ENCODE data around the gene REV3L. TPM values are rescaled to one million over a fixed set of nuclear protein-coding genes. Genes with fewer than 3 reads are reported as not detected.
"Not testable (repeated sequence)": the region's sequence is repeated elsewhere in the genome, so short reads cannot be mapped to it uniquely, and the experiment has no call there.

REV3L gene
- polyA plus RNA-seq, 1 experiment, result 19.1 TPM

DNA sequence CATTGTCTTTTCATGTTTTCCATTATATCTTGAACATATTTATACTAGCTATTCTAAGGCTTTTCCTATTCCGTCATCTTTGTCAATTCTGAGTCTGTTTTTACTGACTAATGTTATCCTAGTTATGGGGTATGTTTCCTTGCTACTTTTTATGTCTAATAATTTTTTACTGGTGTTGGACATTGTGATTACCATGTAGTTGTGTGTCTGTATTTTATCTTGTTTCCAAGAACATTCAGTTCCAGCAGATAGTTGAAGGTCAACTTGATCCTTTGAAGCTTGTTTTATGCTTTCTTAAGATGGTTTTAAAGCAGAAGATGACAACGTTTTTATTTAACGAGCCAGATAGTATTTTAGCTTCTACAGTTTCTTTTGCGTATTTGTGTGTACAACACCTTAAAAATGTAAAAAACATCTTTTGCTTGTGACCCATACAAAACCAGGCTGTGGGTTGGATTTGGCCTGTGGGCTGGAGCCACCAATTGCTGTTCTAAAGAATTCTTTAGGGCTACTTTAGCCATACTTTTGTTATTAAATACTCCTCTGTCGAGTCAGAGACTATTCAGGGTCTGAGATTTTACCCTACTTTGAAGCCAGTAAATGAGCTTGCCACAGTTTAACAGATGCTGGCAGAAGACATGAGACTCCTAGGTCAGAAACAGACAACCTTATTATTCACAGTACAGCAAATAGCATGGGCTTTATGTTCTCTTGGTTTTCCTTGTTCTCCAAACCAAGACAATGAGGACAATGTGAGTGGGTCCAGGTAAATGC is 38.7 kb upstream of the REV3L start:
- TF ChIP-seq, protein P1, sequence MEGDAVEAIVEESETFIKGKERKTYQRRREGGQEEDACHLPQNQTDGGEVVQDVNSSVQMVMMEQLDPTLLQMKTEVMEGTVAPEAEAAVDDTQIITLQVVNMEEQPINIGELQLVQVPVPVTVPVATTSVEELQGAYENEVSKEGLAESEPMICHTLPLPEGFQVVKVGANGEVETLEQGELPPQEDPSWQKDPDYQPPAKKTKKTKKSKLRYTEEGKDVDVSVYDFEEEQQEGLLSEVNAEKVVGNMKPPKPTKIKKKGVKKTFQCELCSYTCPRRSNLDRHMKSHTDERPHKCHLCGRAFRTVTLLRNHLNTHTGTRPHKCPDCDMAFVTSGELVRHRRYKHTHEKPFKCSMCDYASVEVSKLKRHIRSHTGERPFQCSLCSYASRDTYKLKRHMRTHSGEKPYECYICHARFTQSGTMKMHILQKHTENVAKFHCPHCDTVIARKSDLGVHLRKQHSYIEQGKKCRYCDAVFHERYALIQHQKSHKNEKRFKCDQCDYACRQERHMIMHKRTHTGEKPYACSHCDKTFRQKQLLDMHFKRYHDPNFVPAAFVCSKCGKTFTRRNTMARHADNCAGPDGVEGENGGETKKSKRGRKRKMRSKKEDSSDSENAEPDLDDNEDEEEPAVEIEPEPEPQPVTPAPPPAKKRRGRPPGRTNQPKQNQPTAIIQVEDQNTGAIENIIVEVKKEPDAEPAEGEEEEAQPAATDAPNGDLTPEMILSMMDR (IDR thresholded peaks at IDR 0.05; ENCODE audit: insufficient read depth, low read depth, low read length), result no peak
- POLR2A ChIA-PET, result no interaction called here
- Histone ChIP-seq H3K27me3 (ENCODE audit: control insufficient read depth, insufficient read depth, low read length) (no peaks in the 10 kb centered on the region), H3K4me3 (ENCODE audit: low read depth, low read length) (no peak overlapping the region), H3K36me3 (ENCODE audit: control insufficient read depth, insufficient read depth, low read length) (no peaks in the 10 kb centered on the region)
- CTCF ChIA-PET, result interaction anchor here (0.6 to 1.5 kb wide), 2 partner anchors 37 to 973 kb away, joined by 3 read pairs; no protein-coding TSS in a partner anchor
- no peak for DNase-seq (ENCODE audit: low read depth)

DNA sequence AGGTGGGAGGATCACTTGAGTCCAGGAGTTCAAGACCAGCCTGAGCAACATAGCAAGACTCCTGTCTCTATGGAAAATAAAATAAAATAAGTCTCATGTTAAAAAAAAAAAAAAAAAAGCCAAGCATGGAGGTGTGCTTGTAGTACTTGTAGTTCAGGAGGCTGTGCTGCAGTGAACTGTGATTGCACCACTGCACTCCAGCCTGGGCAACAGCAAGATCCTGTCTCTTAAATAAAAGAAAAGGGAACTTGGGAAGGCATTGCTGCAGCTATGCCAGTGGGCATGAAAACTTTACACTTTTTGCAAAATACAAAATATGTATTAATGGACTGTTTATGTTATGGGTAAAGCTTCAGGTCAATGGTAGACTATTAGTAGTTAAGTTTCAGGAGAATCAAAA is 37.5 kb upstream of the REV3L start:
- H3K4me3 ChIP-seq (ENCODE audit: low read depth, low read length), result no peak overlapping the region
- no peaks in the 10 kb centered on the region for H3K27me3 ChIP-seq (ENCODE audit: control insufficient read depth, insufficient read depth, low read length)
- ChIA-PET POLR2A (no interaction called here), CTCF (no interaction called here)
- TF ChIP-seq, protein P1 (IDR thresholded peaks at IDR 0.05; ENCODE audit: insufficient read depth, low read depth, low read length), result no peak
- H3K36me3 ChIP-seq (ENCODE audit: control insufficient read depth, insufficient read depth, low read length), result no peaks in the 10 kb centered on the region
- DNase-seq (ENCODE audit: low read depth), result no peak

DNA sequence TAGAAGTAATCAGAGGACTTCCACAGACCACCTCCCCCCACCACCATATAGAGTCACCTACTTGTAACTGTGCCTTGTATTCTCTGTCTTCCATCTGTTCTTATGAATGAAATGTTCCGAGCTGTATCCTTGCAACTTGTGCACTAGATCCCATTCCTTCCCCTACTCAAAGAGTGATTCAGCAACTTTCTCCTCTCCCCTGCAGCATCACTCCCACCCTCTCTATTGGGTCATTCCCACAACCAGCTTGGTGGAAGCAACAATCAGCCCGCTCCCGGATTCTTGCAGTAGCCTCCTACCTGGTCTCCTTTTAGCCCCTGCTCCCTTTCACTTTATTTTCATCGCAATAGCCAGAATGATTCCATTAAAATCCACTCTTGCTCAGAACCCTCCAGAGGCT is 34.9 kb upstream of the REV3L start:
- TF ChIP-seq, protein P1 (IDR thresholded peaks at IDR 0.05; ENCODE audit: insufficient read depth, low read depth, low read length), result no peak
- Histone ChIP-seq H3K4me3 (ENCODE audit: low read depth, low read length) (no peak overlapping the region), H3K27me3 (ENCODE audit: control insufficient read depth, insufficient read depth, low read length) (no peaks in the 10 kb centered on the region), H3K36me3 (ENCODE audit: control insufficient read depth, insufficient read depth, low read length) (no peaks in the 10 kb centered on the region)
- ChIA-PET POLR2A (no interaction called here), CTCF (no interaction called here)
- no peak for DNase-seq (ENCODE audit: low read depth)

DNA sequence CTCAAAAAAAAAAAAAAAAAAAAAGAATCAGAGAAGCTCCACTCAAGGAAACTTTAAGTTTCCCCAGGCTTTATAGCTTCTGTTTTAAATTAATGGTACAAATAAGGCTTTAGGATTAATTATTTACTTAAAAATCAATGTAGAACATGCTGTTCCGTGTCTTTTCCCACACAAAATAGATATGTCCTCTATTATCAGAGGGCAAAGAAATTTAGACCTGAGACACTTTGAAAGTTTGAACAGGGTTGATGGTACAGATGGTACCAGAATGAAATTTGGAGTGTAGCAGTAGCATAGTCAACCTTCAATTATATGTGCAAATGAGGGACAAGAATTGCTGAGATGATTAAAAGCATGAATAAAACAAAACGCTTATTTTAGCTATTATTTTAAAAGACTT is 32.2 kb upstream of the REV3L start:
- Histone ChIP-seq H3K36me3 (ENCODE audit: control insufficient read depth, insufficient read depth, low read length) (no peaks in the 10 kb centered on the region), H3K4me3 (ENCODE audit: low read depth, low read length) (no peak overlapping the region), H3K27me3 (ENCODE audit: control insufficient read depth, insufficient read depth, low read length) (no peaks in the 10 kb centered on the region)
- ChIA-PET POLR2A (no interaction called here), CTCF (no interaction called here)
- TF ChIP-seq, protein P1 (IDR thresholded peaks at IDR 0.05; ENCODE audit: insufficient read depth, low read depth, low read length), result no peak
- no peak for DNase-seq (ENCODE audit: low read depth)

DNA sequence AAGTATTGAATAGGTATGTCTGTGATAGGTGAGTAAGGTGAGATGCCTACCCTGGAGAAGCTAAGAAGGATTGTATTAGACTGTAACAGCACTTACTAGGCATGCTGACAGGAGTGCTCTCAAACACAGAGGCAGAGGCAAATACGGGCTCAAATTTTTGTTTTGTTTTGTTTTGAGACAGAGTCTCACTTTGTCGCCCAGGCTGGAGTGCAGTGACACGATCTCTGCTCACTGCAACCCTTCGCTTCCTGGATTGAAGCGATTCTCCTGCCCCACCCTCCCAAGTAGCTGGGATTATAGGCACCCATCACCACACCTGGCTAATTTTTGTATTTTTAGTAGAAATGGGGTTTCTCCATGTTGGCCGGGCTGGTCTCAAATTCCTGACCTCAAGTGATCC is 31.5 kb upstream of the REV3L start:
- CTCF ChIA-PET; POLR2A ChIA-PET; DNase-seq (ENCODE audit: low read depth): not testable (repeated sequence)

DNA sequence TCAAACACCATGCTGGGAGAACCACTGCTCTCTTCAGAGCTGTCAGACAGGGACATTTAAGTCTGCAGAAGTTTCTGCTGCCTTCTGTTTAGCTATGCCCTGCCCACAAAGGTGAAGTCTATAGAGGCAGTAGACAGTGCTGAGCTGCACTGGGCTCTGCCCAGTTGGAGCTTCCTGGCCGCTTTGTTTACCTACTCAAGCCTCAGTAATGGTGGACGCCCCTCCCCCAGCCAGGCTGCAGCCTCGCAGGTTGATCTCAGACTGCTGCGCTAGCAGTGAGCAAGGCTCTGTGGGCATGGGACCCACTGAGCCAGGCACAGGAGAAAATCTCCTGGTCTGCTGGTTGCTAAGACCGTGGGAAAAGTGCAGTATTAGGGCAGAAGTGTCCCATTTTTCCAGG is 24.2 kb upstream of the REV3L start:
- POLR2A ChIA-PET, result interaction anchor here (0.6 kb wide), 1 partner anchor 332 kb away, joined by 3 read pairs; no protein-coding TSS in a partner anchor
- CTCF ChIA-PET; H3K4me3 ChIP-seq (ENCODE audit: low read depth, low read length): not testable (repeated sequence)

More for the DNA sequence above, 31.5 kb upstream of the REV3L start:
- H3K27me3 ChIP-seq (ENCODE audit: control insufficient read depth, insufficient read depth, low read length); H3K36me3 ChIP-seq (ENCODE audit: control insufficient read depth, insufficient read depth, low read length); H3K4me3 ChIP-seq (ENCODE audit: low read depth, low read length): not testable (repeated sequence)

DNA sequence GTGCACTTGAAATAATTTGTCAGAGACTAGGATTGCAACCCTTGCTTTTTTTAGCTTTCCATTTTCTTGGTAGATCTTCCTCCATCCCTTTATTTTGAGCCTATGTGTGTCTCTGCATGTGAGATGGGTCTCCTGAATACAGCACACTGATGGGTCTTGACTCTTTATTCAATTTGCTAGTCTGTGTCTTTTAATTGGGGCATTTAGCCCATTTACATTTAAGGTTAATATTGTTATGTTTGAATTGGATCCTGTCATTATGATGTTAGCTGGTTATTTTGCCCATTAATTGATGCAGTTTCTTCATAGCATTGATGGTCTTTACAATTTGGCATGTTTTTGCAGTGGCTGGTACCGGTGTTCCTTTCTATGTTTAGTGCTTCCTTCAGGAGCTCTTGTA is 22.5 kb upstream of the REV3L start:
- POLR2A ChIA-PET, result not testable (repeated sequence)

More for the DNA sequence above, 24.2 kb upstream of the REV3L start:
- H3K36me3 ChIP-seq (ENCODE audit: control insufficient read depth, insufficient read depth, low read length); H3K27me3 ChIP-seq (ENCODE audit: control insufficient read depth, insufficient read depth, low read length); DNase-seq (ENCODE audit: low read depth): not testable (repeated sequence)

More for the DNA sequence above, 22.5 kb upstream of the REV3L start:
- H3K36me3 ChIP-seq (ENCODE audit: control insufficient read depth, insufficient read depth, low read length); H3K4me3 ChIP-seq (ENCODE audit: low read depth, low read length); DNase-seq (ENCODE audit: low read depth); CTCF ChIA-PET; H3K27me3 ChIP-seq (ENCODE audit: control insufficient read depth, insufficient read depth, low read length): not testable (repeated sequence)

Measured in BJ (cell line).